IPS-18c (cell line): ENCODE data around the gene CLUH.
"Not testable (repeated sequence)": the region's sequence is repeated elsewhere in the genome, so short reads cannot be mapped to it uniquely, and the experiment has no call there.

Experiments
- H3K4me3 ChIP-seq: 2 replicates; pipeline ENCODE4 v1.7.0; 2013; ENCODE audit warnings: low read depth, mild to moderate bottlenecking, low read length, moderate library complexity; ENCODE audit not compliant: insufficient read depth
- H3K9me3 ChIP-seq: one replicate; pipeline ENCODE4 v1.6.1; 2013; ENCODE audit warnings: mild to moderate bottlenecking, low read length, moderate library complexity; ENCODE audit not compliant: control insufficient read depth, insufficient read depth

CLUH gene

GRCh38 chr17:2706911-2707510 is 4.6 kb downstream of the CLUH start:
- Histone ChIP-seq H3K4me3 (no peak overlapping the region), H3K9me3 (no peaks in the 10 kb centered on the region)

DNA sequence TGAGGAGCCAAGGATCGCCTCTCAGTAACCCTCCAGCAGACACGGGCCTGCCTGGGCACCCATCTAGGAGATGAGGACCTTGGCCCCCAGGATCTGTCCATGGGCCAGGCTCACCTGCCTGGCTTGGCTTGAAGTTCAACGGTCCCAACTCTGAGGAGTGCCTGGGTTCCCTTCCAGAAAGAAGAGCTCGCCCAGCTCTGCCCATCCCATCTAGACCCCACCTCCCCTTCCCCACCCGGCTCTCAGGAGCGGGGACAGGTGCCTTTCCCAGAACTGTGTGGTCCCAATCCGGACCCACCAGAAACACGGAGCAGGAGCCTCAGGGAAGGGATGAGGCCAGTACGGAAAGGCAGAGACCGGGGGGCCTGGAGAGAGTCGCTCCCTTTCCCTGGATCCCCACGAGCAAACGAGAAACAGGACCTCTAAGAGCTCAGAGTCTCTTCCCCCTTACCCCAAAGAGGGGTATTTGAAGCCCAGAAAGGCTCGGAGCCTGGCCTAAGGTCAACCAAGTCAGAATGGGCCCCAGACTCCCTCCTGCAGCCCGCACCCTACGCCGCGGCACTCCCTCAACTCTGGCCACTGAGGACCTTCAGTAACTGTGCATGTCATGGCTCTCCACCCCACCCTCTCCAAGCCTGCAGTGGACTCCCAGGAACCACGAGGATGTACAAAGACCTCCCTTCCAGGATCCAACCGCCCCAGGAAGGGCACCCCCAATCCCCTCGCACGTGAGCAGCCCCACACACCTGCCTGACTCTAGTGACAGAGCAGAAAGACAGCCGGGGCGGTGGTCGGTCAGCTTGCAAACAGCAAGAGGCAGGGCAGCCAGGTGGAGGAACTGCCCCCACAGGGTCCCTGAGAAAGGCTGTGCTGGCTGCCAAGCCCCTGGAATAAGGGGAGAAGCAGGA is 5.4 kb downstream of the CLUH start:
- Histone ChIP-seq H3K4me3 (no peak overlapping the region), H3K9me3 (no peaks in the 10 kb centered on the region)

- Histone ChIP-seq H3K9me3 (no peaks in the 10 kb centered on the region), H3K4me3 (no peak overlapping the region)
These were observed 6.3 kb downstream of the CLUH start for GRCh38 chr17:2705263-2705662.

DNA sequence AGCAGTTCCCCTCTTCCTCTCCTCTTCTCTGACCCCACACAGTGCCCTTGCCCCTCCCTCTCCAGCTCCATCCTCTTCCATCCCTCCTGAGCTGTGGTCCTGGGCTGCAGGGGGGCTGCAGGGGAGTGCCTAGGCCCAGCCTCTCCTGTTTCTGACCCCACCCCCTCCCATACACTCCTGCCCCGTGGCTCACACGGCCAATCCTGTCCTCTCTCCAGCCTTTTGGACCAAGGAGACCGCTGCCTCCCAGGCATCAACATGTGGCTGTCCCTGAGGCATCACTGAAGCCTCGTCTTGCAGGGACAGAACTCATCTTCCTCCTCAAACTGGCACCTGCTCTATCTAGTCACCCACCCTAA is 6.7 kb downstream of the CLUH start:
- Histone ChIP-seq H3K4me3 (no peak overlapping the region), H3K9me3 (no peaks in the 10 kb centered on the region)

GRCh38 chr17:2704031-2704889 is 7.3 kb downstream of the CLUH start:
- H3K9me3 ChIP-seq: no peaks in the 10 kb centered on the region
- no peak overlapping the region for H3K4me3 ChIP-seq

DNA sequence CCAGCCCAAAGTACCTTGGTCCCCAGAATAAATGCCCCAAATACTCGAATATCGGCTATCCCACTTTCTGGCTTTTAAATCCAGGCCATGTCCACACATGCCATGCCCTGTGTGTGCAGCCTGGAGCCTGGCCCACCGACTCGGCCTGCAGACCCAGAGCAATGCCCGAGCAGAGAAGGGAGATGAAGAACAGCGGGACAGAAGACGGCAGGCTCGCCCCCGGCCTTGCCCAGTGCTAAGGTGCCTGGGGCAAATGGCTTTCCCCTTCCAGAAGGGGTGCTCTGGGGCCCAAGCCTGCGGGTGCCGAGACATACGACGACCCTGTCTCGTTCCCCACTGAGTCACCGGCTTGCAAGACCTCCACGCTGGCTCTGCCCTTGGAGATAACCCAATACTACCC is 8.0 kb downstream of the CLUH start:
- H3K9me3 ChIP-seq: no peaks in the 10 kb centered on the region
- no peak overlapping the region for H3K4me3 ChIP-seq

GRCh38 chr17:2703181-2703580 is 8.4 kb downstream of the CLUH start:
- no peak overlapping the region for H3K4me3 ChIP-seq
- H3K9me3 ChIP-seq: no peaks in the 10 kb centered on the region

GRCh38 chr17:2701996-2702741 is 9.4 kb downstream of the CLUH start:
- no peaks in the 10 kb centered on the region for H3K9me3 ChIP-seq

GRCh38 chr17:2701161-2701995 is 10.2 kb downstream of the CLUH start:
- Histone ChIP-seq H3K4me3 (no peak overlapping the region), H3K9me3 (no peaks in the 10 kb centered on the region)

More at GRCh38 chr17:2701996-2702741, 9.4 kb downstream of the CLUH start:
- no peak overlapping the region for H3K4me3 ChIP-seq

GRCh38 chr17:2700491-2701141 is 10.9 kb downstream of the CLUH start:
- Histone ChIP-seq H3K9me3 (no peaks in the 10 kb centered on the region), H3K4me3 (no peak overlapping the region)

DNA sequence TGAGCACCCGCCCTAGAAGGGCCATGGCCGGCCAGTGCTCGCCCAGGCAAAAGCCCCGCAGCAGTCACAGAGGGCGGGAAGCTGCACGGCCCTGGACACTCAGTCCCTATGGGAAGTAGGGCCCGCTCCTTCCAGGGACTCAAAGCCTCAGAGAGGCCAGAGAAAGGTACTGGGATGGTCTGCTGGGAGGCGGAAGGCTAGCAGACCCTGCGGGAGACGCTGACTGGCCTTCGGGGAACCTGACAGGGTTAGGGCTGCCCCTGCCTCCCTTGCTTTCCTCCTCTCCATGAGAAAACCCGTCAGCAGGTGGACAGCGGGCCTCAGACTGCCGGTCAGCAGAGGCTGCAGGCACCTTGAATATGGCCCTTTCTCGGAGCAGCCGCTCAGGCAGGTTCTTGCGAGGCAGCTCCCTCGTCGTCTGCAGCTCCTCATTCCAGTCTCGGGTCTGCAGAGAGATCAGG is 11.5 kb downstream of the CLUH start:
- Histone ChIP-seq H3K4me3 (no peak overlapping the region), H3K9me3 (no peaks in the 10 kb centered on the region)

DNA sequence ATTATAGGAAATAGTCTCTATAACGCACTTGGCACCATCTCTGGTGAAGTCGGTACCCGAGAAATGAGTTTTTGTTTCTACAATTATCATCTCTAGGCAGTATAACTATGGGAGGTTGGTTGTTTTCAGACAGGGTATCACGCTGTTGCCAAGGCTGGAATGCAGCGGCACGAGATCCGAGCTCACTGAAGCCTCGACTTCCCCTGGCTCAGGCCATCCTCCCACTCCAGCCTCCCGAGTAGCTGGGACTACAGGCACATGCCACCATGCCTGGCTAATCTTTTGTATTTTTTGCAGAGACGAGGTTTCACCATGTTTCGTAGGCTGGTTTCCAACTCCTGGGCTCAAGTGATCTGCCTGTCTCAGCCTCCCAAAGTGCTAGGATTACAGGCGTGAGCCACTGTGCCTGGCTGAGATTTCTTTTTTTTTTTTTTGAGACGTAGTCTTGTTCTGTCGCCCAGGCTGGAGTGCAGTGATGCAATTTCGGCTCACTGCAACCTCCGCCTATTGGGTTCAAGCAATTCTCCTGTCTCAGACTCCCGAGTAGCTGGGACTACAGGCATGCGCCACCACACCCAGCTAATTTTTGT is 12.3 kb downstream of the CLUH start:
- H3K4me3 ChIP-seq, H3K9me3 ChIP-seq: not testable (repeated sequence)

DNA sequence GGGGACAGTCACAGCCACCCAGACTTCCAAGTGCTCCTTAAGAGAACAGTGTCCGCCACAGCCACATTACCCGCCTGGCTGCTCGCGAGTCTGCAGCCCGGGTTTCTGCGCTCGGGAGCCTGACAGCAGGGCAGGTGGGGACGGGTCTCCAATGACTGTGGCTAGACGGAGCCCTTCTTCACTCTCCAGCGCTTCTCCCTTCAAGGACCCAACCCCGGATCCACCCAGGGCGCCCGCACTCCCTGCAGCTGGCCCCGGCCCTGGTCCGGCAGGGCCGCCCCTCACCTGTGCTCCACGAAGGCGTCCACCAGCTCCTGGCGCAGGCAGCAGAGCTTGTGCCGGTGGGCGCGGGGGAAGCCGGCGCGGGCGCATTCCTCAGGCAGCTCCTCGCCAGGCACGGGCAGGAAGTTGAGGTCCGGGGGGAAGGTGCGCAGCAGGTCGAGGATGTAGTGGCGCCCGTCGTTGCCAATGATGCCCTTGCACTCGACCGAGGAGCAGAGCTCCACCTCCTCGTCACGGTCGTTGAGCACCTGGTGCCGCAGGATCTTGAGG is 13.9 kb downstream of the CLUH start:
- Histone ChIP-seq H3K4me3 (no peak overlapping the region), H3K9me3 (no peaks in the 10 kb centered on the region)

DNA sequence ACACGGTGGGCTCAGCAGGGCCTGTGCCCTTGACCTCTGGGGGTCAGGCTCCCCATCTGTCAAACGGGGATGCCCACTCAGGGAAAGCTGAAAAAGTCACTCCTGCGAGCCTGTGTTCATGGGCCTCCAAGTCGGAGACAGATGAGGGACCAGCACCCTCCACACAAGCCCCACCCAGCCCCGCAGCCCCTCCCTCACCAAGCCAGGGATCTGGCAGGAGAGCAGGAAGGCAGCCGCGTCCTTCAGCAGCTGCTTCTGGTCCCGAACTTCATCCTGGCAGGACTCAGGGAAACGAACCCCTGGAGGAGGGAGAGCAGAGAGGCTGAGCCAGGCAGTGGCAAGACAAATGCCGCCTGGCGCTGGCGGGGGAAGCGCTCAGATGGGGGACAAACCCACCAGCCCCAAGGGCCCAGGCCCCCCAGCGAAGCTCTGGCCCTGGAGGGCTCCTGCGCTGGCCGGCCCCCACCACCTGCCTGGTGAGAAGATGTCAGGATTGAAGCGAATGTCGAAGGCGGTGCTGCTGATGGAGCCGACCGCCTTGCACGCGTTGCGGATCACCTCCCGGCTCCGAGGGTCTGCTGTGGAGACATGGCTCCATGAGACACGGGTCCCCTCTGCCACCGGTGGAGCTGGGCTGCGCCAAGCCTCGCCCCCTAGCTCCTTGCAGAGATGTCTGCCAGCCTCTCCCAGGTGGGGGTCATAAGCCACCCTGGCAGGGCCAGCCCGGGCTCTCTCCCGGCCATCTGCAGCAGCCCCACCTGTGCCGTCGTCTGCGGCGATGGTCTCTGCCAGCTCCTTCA is 15.4 kb downstream of the CLUH start:
- H3K9me3 ChIP-seq: no peaks in the 10 kb centered on the region
- no peak overlapping the region for H3K4me3 ChIP-seq
